ENCODE results near the gene ACTRT2. TPM values are rescaled to one million over a fixed set of nuclear protein-coding genes. Genes with fewer than 3 reads are reported as not detected.

The ACTRT2 gene
- total RNA-seq, 1 donor from 2014 or later: not detected

DNA sequence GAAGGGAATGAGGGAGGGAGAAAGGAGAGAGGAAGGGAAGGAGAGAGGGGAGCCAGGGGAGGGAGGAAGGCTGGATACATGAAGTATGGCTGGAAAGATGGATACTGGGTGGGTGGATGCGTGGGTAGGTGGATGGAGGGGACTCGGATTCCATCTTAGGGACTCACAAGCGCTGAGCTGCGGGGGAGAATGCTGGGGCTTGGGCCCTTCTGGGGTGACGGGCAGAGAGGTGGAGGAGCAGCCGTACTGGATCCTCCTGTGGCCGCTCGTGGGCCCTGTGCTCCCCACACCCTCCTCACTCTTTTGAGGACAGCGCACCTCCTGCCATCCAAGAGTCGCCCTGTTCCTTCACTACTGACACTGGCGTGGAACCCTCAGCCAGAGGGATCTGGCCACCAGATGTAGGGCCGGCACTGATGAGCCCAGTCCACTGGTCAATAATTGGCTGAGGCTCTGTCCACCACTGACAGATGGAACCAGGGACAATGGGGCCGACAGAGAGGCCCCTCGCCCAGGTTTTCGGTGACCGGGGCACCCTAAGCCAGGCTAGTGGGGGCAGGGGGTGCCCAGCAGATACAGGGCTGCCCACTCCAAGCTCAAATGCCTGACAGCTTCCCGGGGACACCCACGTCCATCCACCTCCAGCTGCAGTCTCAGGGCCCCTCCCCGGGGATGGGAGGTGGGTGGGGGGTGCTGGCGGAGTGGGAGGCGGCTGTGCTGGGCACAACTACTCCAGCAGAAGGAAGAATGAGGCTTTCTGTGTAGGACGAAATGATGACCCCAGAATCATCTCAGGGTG is 4.4 kb upstream of the ACTRT2 start:
- intact Hi-C loops (cut with micrococcal nuclease): no loop called here

- intact Hi-C loops (cut with micrococcal nuclease): no loop called here
Observed at GRCh38 chr1:3017440-3018050, 3.7 kb upstream of the ACTRT2 start.

- intact Hi-C loops (cut with micrococcal nuclease): no loop called here
Observed at GRCh38 chr1:3018051-3018471, 3.2 kb upstream of the ACTRT2 start.

GRCh38 chr1:3018576-3018975 is 2.7 kb upstream of the ACTRT2 start:
- intact Hi-C loops (cut with micrococcal nuclease): no loop called here

GRCh38 chr1:3019007-3019515 is 2.2 kb upstream of the ACTRT2 start:
- intact Hi-C loops (cut with micrococcal nuclease): no loop called here

DNA sequence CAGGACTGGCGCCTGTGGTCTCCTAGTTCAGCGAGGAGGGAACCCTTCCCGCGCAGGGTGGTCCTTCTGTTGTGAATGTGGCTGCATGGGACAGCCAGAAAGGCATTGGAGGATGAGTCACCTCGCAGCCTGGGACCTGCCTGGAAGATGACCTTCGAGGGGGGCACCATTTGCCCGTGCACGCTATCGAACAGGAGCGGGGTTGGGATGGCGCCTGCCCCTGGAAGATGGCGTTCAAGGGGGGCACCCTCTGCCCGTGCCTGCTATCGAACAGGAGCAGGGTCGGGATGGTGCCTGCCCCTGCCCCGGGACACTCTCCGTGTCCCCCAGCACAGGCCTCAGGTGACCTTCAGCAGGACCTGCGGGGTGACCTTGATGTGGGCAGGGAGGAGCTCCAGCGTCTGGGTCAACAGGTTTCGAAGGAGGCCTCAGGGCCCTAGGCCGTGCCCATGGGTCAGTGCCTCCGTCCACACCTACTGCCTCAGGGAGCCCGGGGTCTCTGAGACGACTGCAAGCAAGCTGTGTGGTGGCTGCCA is 1.7 kb upstream of the ACTRT2 start:
- intact Hi-C loops (cut with micrococcal nuclease): no loop called here

DNA sequence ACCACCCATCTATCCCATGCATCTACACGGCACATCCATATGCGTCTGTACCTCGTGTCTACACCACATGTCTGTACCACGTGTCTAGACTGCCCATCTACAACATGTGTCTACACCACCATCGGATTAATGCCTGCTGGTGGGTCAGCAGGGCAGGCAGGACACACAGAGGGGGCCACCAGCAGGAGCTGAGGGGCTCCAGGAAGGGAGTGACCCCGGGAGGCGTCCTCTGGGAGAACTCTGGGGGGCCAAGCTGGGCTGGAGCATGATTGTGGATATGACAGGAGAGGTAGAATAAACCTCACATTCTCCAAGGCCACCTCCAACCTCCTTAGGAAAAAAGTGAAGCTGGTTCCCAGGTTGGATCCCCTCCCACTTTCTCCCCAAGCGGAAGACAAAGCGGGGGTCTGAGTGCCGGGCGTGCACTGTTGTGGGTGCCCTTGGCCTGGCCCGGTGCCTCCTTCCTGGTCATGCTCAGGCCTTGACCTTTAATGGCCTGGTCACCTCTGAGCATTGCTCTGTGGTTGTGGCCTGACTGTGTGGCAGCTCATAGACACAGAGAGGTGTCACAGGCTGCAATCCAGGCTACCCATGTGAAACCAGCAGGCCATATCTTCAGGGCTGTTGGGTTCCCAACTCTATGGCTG is 881 bp upstream of the ACTRT2 start:
- intact Hi-C loops (cut with micrococcal nuclease): no loop called here

DNA sequence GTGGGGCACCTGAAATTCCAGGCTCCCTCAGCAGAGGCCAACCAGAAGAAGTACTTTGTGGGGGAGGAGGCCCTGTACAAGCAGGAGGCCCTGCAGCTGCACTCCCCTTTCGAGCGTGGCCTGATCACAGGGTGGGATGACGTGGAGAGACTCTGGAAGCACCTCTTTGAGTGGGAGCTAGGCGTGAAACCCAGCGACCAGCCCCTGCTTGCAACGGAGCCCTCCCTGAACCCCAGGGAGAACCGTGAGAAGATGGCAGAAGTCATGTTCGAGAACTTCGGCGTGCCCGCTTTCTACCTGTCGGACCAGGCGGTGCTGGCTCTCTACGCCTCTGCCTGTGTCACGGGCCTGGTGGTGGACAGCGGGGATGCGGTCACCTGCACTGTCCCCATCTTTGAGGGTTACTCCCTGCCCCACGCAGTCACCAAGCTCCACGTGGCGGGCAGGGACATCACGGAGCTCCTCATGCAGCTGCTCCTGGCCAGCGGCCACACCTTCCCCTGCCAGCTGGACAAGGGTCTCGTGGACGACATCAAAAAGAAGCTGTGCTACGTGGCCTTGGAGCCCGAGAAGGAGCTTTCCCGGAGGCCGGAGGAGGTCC is 634 bp downstream of the ACTRT2 start:
- intact Hi-C loops (cut with micrococcal nuclease): no loop called here

DNA sequence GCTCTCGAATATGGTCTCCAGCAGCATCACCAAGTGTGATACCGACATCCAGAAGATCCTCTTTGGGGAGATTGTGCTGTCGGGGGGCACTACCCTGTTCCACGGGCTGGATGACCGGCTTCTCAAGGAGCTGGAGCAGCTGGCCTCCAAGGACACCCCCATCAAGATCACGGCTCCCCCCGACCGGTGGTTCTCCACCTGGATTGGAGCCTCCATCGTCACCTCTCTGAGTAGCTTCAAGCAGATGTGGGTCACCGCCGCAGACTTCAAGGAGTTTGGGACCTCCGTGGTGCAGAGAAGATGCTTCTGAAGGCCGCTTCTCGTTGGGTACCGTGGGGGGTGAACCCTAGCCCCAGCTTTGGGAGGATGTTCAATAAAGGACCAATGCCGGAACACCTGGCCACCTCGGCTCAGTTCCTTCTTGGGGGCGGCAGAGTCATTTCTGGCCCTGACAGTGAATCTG is 1.3 kb downstream of the ACTRT2 start:
- intact Hi-C loops (cut with micrococcal nuclease): no loop called here

DNA sequence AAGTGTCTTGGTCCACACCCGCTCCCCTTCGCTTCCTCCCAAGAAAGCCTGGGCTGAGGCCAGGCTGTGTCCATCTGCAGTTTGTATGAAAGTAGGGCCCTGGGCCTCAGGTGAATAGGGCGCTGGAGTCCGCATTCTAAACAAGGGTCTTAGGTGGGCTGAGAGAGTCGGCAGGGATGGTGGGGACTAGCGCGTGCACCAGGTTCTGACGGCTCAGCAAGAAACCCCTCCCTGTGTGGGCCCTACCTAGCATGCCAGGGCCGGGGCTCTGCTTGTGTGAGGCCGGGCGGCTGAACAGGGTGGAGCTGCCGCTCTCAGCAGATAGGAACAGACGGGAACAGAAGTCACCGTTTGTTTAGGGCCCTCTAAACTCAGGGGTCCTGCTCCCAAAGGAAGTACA is 1.7 kb downstream of the ACTRT2 start:
- intact Hi-C loops (cut with micrococcal nuclease): no loop called here

- intact Hi-C loops (cut with micrococcal nuclease): no loop called here
Observed at GRCh38 chr1:3024019-3024418, 2.8 kb downstream of the ACTRT2 start.

- intact Hi-C loops (cut with micrococcal nuclease): no loop called here
Observed at GRCh38 chr1:3024588-3024987, 3.3 kb downstream of the ACTRT2 start.

DNA sequence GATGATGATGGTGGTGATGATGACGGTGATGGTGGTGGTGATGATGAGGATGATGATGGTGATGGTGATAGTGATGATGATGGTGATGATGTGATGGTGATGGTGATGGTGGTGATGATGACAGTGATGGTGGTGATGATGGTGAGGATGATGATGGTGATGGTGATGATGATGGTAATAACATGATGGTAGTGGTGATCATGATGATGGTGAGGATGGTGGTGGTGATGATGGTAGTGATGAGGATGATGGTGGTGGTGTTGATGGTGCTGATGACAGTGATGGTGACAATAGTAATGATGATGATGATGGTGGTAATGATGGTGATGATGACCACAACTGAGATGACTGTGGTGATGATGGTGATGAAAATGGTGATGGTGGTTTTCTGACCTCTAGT is 4.9 kb downstream of the ACTRT2 start:
- intact Hi-C loops (cut with micrococcal nuclease): no loop called here

- intact Hi-C loops (cut with micrococcal nuclease): no loop called here
Observed at GRCh38 chr1:3026581-3027391, 5.5 kb downstream of the ACTRT2 start.

DNA sequence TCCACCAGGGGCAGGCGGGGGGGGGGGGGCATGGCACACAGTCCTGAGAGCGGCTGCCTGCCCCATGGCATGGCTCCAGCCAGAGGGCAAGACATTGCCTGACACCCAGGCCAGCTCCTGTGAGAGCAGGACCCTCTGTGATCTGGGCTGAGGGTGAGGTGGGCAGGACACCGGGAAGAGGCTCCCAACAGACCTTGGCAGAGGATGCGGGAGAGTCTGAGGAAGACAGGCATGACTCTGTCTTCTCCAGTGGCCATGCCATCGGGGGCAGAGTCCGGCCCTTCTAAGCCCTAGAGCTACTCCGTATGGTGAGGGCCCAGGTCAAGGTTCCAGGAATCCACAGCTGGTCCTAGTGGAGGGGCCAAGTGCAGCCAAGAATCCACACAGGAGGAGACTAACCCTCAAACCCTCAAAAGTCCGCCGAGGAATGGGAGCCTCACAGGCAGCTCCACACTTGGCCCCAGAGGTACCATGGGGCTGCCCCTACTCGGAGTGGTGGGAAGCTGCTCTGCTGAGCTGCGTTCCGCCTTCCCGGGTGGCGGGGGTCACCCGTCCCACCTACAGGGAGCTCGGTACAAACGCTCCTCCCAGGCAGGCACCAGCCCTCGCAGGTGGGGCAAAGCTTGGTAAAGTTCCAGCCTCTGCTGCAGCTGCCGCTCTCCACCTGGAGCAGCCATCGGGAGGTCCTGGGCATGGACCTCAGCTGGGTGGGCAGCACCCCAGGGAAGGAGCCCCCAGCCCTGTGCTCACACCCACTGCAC is 6.5 kb downstream of the ACTRT2 start:
- intact Hi-C loops (cut with micrococcal nuclease): no loop called here

- intact Hi-C loops (cut with micrococcal nuclease): no loop called here
Observed at GRCh38 chr1:3028531-3029282, 7.4 kb downstream of the ACTRT2 start.

DNA sequence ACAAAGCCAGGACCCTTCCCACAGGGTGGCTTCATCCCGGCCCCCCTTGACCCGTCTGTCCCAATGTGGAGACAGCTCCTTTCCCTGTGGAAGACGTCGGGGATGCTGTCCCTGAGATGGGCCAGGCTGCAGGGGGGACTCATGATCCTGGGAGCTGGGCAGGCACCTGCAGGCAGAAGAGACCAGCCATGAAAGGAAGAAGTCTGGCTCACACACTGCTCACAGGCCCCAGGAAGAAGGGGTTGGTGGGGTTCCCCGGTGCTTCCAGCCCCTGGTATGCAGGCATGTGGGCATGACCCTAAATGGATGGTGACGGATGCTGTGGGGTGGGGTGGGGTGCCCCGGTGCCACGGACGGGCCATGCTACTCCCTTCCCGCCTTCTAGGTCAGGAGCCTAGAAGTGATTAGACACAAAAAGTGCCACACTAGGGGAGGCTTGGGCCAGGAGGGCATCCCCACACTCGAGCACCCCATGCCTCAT is 8.3 kb downstream of the ACTRT2 start:
- intact Hi-C loops (cut with micrococcal nuclease): no loop called here

- intact Hi-C loops (cut with micrococcal nuclease): no loop called here
Observed at GRCh38 chr1:3029991-3030662, 8.9 kb downstream of the ACTRT2 start.
